Neural cell (in vitro differentiated cells): ENCODE measurements around the gene PRDM15.

Experiments used
- CTCF ChIP-seq: fragments of 450-650 bp; IDR thresholded peaks from 2 replicates; pipeline ENCODE4 v1.5.1; 2014; ENCODE audit warnings: antibody characterized with exemption, mild to moderate bottlenecking, moderate library complexity; ENCODE audit not compliant: poor library complexity, severe bottlenecking
- REST ChIP-seq: IDR thresholded peaks from 2 replicates; pipeline ENCODE4 v1.6.1; 2012; ENCODE audit warnings: borderline replicate concordance

- TF ChIP-seq REST = no peak
- no peak for TF ChIP-seq CTCF
These were observed 94.6 kb downstream of the PRDM15 start for GRCh38 chr21:41784456-41785102.
